Natural killer cell (primary cell): ENCODE results near the gene C11orf52. TPM values are rescaled to one million over a fixed set of nuclear protein-coding genes. Genes with fewer than 3 reads are reported as not detected.

Source experiments
- ATAC-seq, 3 donors: fragments of 150-1000 bp in 2 of 3; fragments of 200-7000 bp in 1 of 3; cut with Tn5 transposase; 1 replicate in 1 of 3; 2 replicates in 2 of 3; pipeline ENCODE4 v1.10.0; 2021; ENCODE audit warnings: mild to moderate bottlenecking in 2 of 3, moderate library complexity in 2 of 3
- DNase-seq, 2 donors: peaks; one replicate each; pipeline versions ENCODE4 v3.0.0 to v3.0.0-alpha.2; 2013 to 2021; ENCODE audit warnings: mixed read lengths in 1 of 2
- H3K27ac ChIP-seq: one replicate; pipeline ENCODE4 v1.5.1; 2013; ENCODE audit warnings: mild to moderate bottlenecking, low read length
- H3K27me3 ChIP-seq: one replicate; pipeline ENCODE4 v1.6.1; 2013; ENCODE audit warnings: low read length; ENCODE audit not compliant: control insufficient read depth, insufficient read depth
- H3K36me3 ChIP-seq: one replicate; pipeline ENCODE4 v1.6.1; 2013; ENCODE audit warnings: low read length; ENCODE audit not compliant: control insufficient read depth, insufficient read depth
- H3K4me1 ChIP-seq: one replicate; pipeline ENCODE4 v1.6.1; 2013; ENCODE audit warnings: low read length; ENCODE audit not compliant: control insufficient read depth, insufficient read depth
- H3K4me3 ChIP-seq: one replicate; pipeline ENCODE4 v1.5.1; 2013; ENCODE audit warnings: low read length
- H3K9me3 ChIP-seq: one replicate; pipeline ENCODE4 v1.6.1; 2013; ENCODE audit warnings: low read length; ENCODE audit not compliant: control insufficient read depth, insufficient read depth
- H3K27ac Mint-ChIP-seq, 2 donors: one replicate each; pipeline ENCODE4 v1.8.0; 2022; ENCODE audit warnings: mild to moderate bottlenecking in 2 of 2, mixed read lengths in 2 of 2, moderate library complexity in 1 of 2
- H3K27me3 Mint-ChIP-seq, 2 donors: one replicate each; pipeline ENCODE4 v1.8.0; 2022; ENCODE audit warnings: low read depth in 2 of 2, mixed read lengths in 2 of 2
- H3K36me3 Mint-ChIP-seq: one replicate; pipeline ENCODE4 v1.8.0; 2022; ENCODE audit warnings: mixed read lengths
- H3K4me1 Mint-ChIP-seq, 2 donors: one replicate each; pipeline ENCODE4 v1.8.0; 2022; ENCODE audit warnings: mixed read lengths in 2 of 2
- H3K4me3 Mint-ChIP-seq: one replicate; pipeline ENCODE4 v1.8.0; 2022; ENCODE audit warnings: mild to moderate bottlenecking, moderate library complexity, mixed read lengths
- H3K9me3 Mint-ChIP-seq, 2 donors: one replicate each; pipeline ENCODE4 v1.8.0; 2022; ENCODE audit warnings: mixed read lengths in 2 of 2
- CTCF ChIP-seq: fragments of 200-600 bp; IDR thresholded peaks from one replicate; pipeline ENCODE4 v1.8.0; 2022; ENCODE audit warnings: antibody characterized with exemption
- WGBS: methylation state at CpG from one replicate; pipeline ENCODE4 v1.1.7; 2013; ENCODE audit warnings: missing lambda C conversion rate; ENCODE audit not compliant: insufficient coverage; 5-methylcytosine and 5-hydroxymethylcytosine counted together
- intact Hi-C: fragments of 100-400 bp; cut with micrococcal nuclease; formaldehyde crosslinking; loops from one replicate; pipeline ENCODE4 v1.14.2; 2022
- total RNA-seq, 4 donors: library from RNA; stranded (reverse); fragments of 120-200 nt in 1 of 4; gene quantifications; one replicate each; pipeline versions ENCODE4 v1.2.3 to v1.2.4, GENCODE V29; 2013 to 2022

The C11orf52 gene
- total RNA-seq, 3 donors from 2014 or later (not counting 1 experiment from before 2014, with no cell fraction given): not detected

- peaks cover 29 to 37% of the 10 kb centered on the region in 2 donors for H3K27me3 Mint-ChIP-seq
- no CpG with 5 or more reads among the region's 2 CpGs for WGBS
- TF ChIP-seq CTCF: no peak
- no peaks in the 10 kb centered on the region for H3K9me3 Mint-ChIP-seq
- DNase-seq: no peak
- H3K9me3 ChIP-seq: no peaks in the 10 kb centered on the region
- no peaks in the 10 kb centered on the region for H3K4me1 ChIP-seq
- H3K27ac ChIP-seq: no peak overlapping the region
- H3K27me3 ChIP-seq: no peaks in the 10 kb centered on the region
- peaks cover 0 to 2% of the 10 kb centered on the region in 2 donors for H3K4me1 Mint-ChIP-seq
- H3K4me3 Mint-ChIP-seq: no peak overlapping the region
- no peak for ATAC-seq
- intact Hi-C loops: no loop called here
- no peaks in the 10 kb centered on the region for H3K36me3 ChIP-seq
- H3K27ac Mint-ChIP-seq: no peak overlapping the region
- no peak overlapping the region for H3K4me3 ChIP-seq
- no peaks in the 10 kb centered on the region for H3K36me3 Mint-ChIP-seq
Measured at GRCh38 chr11:111920908-111921307, 2.2 kb downstream of the C11orf52 start.

- no peak for ATAC-seq
Measured at GRCh38 chr11:111921541-111922230, 3.0 kb downstream of the C11orf52 start.

GRCh38 chr11:111922803-111923202 is 4.1 kb downstream of the C11orf52 start:
- H3K9me3 ChIP-seq: no peaks in the 10 kb centered on the region
- DNase-seq: no peak
- no peak for TF ChIP-seq CTCF
- WGBS: 20% methylated on average over 2 of the region's 2 CpGs
- Mint-ChIP-seq H3K4me1 (peaks cover 5 to 18% of the 10 kb centered on the region in 2 donors), H3K27ac (no peak overlapping the region), H3K36me3 (no peaks in the 10 kb centered on the region), H3K27me3 (peaks cover 15 to 24% of the 10 kb centered on the region in 2 donors), H3K9me3 (no peaks in the 10 kb centered on the region), H3K4me3 (no peak overlapping the region)
- intact Hi-C loops: no loop called here
- H3K4me3 ChIP-seq: no peak overlapping the region
- no peaks in the 10 kb centered on the region for H3K36me3 ChIP-seq
- H3K27me3 ChIP-seq: no peaks in the 10 kb centered on the region
- peaks cover 15% of the 10 kb centered on the region for H3K4me1 ChIP-seq
- no peak for ATAC-seq
- no peak overlapping the region for H3K27ac ChIP-seq

More at GRCh38 chr11:111921541-111922230, 3.0 kb downstream of the C11orf52 start:
- no peak for DNase-seq
- Mint-ChIP-seq H3K27me3 (peaks cover 21 to 30% of the 10 kb centered on the region in 2 donors), H3K4me3 (no peak overlapping the region), H3K4me1 (peaks cover 5 to 10% of the 10 kb centered on the region in 2 donors), H3K27ac (no peak overlapping the region), H3K9me3 (no peaks in the 10 kb centered on the region), H3K36me3 (no peaks in the 10 kb centered on the region)
- Histone ChIP-seq H3K4me1 (peaks cover 8% of the 10 kb centered on the region), H3K4me3 (no peak overlapping the region), H3K9me3 (no peaks in the 10 kb centered on the region), H3K36me3 (no peaks in the 10 kb centered on the region), H3K27me3 (no peaks in the 10 kb centered on the region), H3K27ac (no peak overlapping the region)
- no peak for TF ChIP-seq CTCF
- intact Hi-C loops: no loop called here
- 88% methylated on average over 7 of the region's 7 CpGs for WGBS

GRCh38 chr11:111923351-111923788 is 4.7 kb downstream of the C11orf52 start:
- no peak overlapping the region for H3K4me3 Mint-ChIP-seq
- TF ChIP-seq CTCF: no peak
- DNase-seq (no peak), ATAC-seq (no peak)
- H3K27ac Mint-ChIP-seq: no peak overlapping the region
- H3K4me1 Mint-ChIP-seq: peaks cover 5 to 18% of the 10 kb centered on the region in 2 donors
- H3K9me3 Mint-ChIP-seq: no peaks in the 10 kb centered on the region
- H3K36me3 Mint-ChIP-seq: no peaks in the 10 kb centered on the region
- Histone ChIP-seq H3K4me1 (peaks cover 15% of the 10 kb centered on the region), H3K27me3 (no peaks in the 10 kb centered on the region), H3K36me3 (no peaks in the 10 kb centered on the region), H3K4me3 (no peak overlapping the region), H3K27ac (no peak overlapping the region), H3K9me3 (no peaks in the 10 kb centered on the region)
- H3K27me3 Mint-ChIP-seq: peaks cover 15 to 24% of the 10 kb centered on the region in 2 donors
- intact Hi-C loops: no loop called here
- 94% methylated on average over 5 of the region's 5 CpGs for WGBS
